ENCODE results near the gene ZDHHC11.

The ZDHHC11 gene, protein sequence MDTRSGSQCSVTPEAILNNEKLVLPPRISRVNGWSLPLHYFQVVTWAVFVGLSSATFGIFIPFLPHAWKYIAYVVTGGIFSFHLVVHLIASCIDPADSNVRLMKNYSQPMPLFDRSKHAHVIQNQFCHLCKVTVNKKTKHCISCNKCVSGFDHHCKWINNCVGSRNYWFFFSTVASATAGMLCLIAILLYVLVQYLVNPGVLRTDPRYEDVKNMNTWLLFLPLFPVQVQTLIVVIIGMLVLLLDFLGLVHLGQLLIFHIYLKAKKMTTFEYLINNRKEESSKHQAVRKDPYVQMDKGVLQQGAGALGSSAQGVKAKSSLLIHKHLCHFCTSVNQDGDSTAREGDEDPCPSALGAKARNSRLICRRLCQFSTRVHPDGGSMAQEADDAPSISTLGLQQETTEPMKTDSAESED

DNA sequence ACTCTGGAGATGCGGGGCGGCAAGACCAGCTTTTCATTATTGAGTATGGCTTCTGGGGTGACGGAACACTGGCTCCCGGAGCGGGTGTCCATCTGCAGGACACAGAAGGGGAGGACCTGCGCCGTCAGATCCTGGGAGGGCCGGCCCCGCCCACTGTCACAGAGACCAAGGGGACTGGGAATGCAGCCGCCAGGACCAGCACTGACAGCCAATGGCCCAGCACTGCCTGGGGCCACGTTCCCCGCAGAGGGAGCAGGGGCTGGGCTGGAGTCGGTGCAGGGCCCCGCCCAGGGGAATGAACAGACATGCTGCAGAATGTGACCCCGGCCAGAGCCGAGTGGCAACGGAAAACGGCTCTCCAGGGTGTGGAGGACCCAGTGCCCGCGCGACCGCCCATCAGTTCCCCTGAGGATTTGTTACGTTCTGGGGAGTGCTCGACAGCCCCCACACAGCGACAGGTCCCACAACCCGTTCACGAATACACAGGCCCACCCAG, at the start of gene ZDHHC11:
TSS of gene ZDHHC11 (minus strand) at position 476 of the 496 bp plus-strand sequence. CDS start at position 92, 384 bp downstream.
- peak in 5 of 56 donors; percentile 13 to 44 (median 22) for DNase-seq

DNA sequence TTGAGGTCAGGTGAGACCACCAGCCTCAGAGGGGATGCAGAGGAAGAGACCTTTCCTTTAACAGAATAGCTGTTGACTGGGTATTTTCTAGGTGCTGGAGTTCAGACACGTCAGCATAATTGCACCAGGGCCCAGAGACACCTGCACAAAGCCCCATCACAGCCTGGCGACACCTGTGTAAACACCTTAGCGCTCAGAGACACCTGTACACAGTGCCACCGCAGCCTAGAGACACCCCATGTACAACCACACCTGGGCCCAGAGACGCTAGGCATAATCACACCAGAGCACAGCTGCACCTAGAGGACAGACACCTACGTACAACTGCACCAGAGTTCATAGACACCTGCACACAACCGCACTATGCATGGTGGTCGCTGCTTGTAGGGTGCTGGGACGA, 42.9 kb upstream of the ZDHHC11 start:
- no peak for DNase-seq

DNA sequence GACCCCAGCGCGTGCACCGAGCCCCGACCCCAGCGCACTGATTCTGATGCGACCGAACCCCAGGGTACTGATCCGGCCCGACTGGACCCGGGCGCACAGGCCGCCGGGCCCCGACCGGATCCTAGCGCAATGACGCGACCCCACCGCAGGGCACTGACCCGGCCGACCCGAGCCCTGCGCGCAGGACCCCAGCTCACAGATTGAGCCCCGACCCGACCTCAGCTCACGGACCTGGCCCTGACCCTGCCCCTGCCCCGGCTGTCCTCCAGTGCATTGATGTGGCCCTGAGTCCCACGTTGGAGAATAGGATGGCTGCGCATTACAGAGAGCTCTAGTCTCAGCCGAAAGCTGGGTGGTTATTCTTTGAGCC, 42.3 kb upstream of the ZDHHC11 start:
- DNase-seq, result no peak

DNA sequence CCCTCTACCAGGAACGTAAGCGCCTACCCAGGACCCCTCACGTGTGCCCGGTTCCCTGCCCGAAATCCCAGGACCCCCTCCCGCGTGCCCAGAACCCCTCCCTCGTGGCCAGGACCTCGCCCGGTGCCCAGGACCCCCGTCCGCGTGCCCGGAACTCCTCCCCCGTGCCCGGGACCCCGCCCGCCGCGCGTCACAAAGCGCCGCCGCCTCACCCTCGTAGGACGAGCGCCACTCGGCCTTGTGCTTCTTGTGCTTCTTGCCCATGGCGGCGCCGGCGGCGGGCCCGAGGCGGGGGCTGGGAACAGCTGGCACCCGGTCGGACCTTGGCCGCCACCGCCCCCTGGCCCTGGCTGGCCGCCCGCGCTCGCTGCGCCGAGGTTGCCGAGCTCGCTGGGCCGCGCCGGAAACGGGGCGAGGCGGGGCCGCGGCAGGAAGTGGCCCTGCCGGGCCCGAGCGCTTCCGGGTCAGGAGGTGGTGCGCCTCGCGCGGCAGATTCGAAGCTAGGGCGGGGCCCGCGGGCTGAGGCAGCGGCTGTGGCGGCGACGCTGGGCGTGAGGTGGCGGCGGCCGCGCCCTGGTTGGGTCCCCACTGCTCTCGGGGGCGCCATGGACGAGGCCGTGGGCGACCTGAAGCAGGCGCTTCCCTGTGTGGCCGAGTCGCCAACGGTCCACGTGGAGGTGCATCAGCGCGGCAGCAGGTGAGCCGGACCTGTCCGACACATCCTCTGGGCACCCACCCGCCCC, 41.8 kb upstream of the ZDHHC11 start, which contains the start of the genes BRD9 and TRIP13:
TSS of gene BRD9 (minus strand) at position 408 of the 743 bp plus-strand sequence. CDS start at position 264, 144 bp downstream.
TSS of gene TRIP13 (plus strand) at position 491 of the 743 bp plus-strand sequence. CDS start at position 606, 115 bp downstream.
- peak in 53 of 56 donors; percentile 32 to 88 (median 74) for DNase-seq

DNA sequence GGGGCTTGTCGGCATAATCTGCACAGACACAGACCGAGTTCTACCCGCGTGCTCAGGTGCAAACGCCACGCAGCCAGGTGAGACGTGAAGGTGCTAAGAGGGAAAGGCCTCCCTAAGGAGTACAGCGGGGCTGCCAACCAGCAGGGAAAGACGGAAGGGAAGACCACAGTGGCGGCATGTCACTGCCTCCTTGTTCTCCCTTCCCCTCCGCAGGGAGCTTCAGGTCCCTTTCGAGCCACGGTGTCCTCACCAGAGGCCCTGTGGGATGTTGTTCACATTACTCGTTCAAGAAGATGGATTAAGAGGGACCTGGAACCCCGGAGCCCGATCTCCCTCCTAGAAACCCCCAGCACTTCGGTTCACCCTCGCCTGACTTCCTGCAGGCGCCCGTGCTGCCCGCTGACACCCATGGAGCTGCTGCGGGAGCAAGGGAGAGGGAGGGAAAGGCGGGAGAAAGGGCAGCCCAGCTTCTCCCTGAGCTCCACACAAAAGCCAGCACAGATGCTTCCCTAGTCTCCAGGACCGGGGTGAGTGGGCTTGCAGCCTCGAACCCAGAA, 41.1 kb upstream of the ZDHHC11 start:
- peak in 4 of 56 donors; percentile 26 to 56 (median 32) for DNase-seq

DNA sequence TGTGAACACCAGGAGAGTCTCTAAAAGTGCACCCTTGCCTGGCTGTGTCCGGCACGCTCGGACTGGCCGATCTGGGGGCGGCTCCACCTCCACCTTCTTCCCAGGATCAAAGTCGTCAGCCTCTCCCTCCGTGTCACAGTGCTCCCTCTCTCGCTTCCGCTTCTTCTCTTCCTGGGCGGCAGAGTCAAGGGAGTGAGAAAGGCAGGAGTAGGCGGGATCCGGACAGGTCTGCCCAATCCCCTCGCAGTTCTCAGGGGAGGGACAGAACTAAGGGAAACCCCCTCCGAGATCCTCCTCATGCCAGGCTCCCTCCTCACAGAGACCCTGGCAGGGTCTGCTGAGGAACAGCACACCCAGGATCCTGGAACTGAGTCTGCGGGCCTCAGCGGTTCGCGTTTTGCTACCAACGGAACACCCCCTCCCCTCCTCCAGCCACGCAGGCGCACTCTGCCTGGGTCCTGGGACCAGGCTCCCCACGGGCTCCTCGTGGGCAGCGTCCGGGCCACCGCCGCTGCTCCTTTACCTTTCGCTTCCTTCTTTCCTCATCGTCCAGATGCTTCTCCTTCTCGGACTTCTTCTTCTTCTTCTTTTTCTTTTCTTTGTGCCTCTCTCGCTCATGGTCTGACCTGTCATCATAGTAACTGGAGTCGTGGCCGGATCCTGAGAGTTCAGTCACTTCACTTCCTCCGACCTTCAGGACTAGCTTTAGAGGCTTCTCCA, 40.5 kb upstream of the ZDHHC11 start:
- DNase-seq, result no peak

DNA sequence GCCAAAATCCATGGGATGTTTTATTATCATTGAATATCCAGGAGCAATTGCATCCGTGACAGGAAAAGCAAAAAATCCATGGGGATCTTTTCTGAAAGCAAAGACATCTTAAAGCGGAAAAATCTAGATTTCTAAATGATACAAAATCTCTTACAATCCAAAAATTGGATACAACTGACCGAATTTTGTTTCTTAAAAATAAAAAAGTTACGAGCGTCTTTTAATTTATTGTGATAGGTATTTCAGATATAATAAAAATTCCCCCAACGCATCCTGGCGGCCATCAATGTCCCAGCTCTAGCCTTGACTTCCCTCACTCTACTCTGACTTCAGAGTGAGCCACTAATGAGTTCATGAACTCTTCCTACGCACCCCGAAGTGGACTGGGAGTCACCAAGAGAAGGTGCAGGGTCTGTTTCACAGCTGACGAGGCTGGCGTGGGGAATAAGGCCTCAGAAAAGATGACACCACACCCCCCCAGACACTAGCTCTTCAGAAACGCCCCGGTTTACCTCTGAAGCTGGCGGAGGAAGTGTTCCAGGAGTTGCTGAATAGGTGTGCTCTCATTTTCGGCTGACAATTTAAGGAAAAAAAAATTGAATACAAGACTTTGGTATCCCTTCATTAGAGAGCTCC, 38.4 kb upstream of the ZDHHC11 start:
- no peak for DNase-seq

DNA sequence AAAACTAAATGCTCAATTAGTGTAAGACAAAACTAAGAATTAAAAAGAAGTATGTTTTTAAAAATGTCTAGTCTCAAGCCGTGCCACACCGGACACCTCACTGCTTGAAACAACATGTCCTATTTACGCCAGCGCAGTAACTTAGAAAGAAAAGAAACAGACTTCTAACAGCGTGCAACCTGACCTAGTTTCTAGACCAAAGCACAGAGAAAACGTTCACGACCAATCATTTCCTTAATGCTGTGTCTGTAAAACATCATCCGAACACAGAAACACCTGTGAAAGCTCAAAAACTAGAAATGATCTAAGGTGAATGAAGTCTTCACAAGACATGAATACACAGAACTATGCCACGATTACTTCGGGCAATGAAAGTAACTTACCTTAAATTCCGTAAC, 37.9 kb upstream of the ZDHHC11 start:
- DNase-seq, result no peak

DNA sequence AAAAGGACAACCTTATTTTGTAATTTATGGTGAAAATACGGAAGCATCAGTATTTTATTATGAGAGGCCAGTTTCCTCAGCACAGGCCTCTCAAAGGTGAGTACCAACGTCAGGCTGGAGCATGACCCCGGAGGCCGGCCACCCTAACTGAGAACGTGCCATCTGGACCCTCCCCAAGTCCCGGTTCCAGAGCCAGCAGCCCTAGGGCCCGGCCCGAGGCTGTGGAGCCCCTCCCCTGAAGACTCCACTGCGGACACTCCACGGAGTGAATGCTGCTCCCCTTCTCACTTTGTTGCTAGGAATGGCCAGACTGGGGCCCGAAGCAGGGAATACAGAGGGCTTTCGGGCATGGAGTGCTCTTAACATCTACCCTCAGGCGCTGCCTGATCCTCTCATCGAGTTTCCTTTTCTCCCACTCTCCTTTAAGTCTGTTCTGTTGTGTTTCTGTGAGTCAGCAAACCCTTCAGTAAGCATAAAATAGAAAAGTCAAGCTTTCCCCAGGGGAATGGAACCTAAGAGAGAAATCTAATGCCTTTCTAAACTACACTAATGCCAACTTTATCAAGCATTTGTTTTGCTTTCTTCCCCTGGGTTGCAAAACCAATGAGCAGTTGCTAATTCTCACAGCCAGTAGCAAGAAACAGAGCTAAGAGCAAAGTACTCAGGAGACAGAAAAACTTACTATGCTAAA, 37.3 kb upstream of the ZDHHC11 start:
- DNase-seq, result no peak

DNA sequence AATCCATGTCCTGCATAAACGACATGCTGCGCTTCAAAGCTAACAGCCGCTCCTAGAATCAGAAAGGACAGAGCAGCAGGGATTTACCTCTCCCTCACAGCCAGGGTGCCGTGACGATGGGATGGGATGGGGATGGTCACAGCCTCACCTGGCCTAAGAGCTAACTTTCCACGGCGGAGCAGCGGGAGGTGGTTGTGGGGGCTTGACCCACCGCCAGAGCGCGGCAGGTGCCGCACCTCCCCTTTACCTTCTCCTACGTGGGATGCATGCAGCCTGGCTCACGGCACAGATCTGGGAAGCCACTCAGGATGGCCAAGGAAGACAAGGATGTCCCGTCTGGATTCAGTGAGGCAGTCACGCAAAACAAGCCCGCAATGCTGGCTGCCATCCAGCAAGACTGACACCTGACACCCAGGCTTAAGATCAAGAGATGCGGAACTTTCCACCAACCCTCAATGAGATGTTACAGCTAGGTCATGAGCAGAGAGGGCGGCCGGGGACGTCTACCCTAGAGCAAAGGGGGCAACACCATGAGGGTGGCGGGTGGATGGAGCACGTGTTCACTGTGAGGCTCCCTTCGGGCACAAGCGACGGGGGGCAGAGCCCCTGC, 36.0 kb upstream of the ZDHHC11 start:
- no peak for DNase-seq

DNA sequence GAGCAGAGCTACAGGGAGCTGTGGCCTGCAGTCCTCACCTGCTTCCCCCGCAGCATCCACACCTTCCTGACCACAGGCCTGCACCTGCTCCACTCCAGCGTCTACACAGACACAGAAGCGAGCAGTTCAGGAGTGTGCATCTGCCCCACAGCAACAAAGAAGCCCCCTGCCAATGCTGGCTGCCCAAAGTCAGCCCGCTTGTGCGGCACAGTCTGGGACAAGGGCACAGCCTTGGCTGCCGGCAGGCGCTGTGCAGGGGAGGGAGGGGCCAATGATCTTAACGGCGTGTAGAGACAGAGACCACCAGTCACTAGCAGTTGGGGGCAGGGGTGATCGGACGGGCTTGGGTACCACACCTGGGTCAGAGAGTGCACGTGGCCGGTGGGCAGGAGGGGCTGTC, 35.2 kb upstream of the ZDHHC11 start:
- no peak for DNase-seq

DNA sequence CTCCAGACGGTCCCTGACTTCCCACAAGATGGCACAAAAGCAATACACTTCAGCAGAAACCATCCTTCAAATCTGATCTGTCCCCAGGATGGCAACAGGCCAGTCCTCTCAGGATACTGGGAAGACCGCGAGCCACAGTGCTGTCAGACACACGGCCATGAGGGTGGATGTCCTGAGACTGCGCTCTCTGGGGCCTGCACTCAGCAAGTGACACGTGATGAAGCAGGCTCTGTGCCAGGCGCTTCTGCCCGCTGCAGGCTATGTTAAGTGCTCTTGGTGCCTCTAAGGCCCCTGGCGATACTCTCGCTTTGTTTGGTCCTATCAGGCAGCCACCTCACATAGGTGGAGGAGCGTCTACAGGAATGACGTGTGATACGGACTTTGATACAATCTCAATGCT, 34.7 kb upstream of the ZDHHC11 start:
- DNase-seq, result peak in 30 of 56 donors; percentile 2 to 60 (median 27)

DNA sequence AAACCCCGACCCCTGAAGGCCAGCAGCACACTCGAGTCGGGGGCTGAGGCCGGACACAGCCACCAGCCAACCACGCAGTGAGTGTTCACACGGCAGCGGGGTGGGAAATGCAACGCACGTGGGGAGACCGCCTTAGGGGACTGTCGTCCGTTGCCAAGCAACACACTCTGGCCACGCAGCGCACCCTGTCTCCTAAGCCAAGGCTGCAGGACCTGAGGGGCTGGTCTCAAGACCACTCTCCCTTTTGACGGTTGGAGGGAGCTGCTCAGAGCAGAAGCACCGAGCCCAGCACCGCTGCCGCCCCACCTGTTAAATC, 34.3 kb upstream of the ZDHHC11 start:
- DNase-seq, result no peak

DNA sequence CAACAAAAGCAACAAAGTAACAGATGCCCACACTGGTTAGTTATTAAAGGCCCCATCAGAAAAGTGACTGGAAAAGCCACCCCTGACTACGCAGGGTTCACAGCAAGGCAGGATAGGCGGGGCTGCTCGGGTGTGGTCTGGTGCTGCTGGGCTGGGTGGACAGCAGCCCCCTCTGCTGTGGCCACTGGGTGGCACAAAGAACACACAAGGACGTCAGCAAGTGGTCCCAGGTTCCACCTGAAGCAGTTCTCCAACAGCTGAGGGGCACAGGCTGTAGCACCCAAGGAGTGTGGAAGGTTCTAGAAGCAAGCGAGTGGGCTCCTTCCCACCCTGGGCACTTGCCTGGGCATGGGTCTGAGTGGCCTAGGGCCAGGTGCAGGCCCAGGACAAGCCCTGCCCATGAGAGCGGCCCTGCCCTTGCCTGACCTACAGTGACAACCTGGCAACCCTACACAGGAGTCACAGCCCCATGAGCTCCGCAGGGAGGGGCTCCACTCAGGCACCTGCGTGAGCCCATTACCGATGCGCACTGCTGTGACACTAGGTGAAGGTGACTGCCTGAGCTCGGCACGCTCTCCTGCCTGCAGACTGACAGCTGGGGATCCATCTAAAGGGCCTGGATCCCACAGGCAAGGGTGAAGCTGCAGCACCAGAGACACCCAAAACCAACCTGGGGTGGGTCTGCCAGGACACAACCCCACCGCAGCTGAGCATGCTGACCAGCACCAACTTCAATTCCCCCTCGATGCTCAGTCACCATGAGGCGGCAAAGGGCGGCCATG, 33.8 kb upstream of the ZDHHC11 start:
- DNase-seq, result no peak

DNA sequence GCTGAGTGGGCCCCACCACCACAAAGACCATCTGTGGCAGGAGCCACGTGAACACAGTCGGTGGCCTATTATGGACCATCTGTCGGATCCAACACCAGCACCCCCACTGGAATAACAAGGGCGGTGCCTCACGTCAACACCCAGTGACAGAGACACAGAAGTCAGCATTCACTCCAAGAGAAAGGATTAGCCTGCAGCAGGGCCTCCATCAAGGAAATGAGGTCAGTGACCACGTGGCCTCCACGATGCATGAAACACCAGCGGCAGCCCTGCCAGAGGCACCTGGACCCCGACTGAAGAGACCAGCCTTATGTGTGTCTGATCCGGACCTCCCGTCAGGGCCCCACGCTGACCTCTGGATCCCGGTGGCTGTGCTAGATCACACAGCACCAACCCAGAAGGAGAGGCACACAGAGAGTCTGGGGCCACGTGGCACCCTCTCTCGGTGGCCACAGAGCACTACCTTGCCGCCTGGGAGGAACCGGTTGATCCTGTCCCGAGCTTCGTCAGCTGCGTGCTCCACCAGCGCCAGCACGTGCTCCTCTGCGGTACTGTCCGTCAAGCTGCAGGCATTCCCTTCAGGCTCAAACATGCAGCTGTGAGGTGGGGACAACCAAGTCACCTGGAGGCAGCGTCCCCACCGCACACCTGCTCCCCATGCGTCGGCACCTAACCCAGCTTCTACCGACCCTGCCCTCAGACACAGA, 32.8 kb upstream of the ZDHHC11 start:
- DNase-seq, result peak in 25 of 56 donors; percentile 11 to 60 (median 23)

DNA sequence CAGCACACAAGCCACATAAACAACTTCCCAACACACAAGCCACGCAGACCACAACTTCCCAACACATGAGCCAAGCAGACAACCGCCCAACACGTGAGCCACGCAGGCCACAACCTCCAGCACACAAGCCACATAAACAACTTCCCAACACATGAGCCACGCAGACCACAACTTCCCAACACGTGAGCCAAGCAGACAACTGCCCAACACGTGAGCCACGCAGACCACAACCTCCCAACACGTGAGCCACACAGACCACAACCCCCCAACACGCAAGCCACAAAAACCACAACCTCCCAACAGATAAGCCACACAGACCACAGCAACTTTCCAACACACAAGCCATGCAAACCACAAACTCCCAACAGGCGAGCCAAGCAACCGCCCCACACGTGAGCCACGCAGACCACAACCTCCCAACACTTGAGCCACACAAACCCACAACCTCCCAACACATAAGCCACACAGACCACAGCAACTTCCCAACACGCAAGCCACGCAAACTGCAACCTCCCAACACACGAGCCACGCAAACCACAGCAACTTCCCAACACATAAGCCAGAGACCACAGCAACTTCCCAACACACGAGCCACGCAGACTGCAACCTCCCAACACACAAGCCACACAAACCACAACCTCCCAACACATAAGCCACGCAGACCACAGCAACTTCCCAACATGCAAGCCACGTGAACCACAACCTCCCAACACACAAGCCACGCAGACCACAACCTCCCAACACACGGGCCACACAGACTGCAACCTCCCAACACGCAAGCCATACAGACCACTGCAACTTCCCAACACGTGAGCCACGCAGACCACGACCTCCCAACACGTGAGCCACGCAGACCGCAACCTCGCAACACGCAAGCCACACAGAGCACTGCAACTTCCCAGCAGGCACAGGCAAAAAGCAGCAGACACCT, 31.7 kb upstream of the ZDHHC11 start:
- DNase-seq, result no peak

DNA sequence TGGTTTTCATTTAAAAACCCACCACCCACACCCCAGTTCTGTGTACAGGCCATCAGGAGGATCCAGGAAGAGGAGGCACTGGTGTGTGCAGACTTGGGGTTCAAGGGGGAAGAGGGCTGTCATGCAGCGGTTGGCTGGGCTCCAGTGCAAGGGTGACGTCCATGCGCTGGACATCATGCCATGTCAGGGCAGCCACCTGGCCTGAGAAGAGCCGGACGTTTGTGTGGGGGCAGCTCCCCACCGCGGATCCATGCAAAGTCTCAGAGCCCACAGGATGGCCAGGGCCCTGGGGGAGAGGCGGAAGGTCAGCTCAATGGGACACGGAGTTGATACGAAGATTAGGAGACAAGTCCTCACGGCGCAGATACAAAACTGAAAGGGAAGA, 30.8 kb upstream of the ZDHHC11 start:
- no peak for DNase-seq
